Measurements from ENCODE around the gene KCNAB3.

KCNAB3 gene

GRCh38 chr17:7940743-7941142 is 11.1 kb upstream of the KCNAB3 start:
- no peak for DNase-seq (ENCODE audit: low spot score)

GRCh38 chr17:7940034-7940433 is 10.4 kb upstream of the KCNAB3 start:
- DNase-seq (ENCODE audit: low spot score), result no peak

GRCh38 chr17:7935859-7936258 is 6.2 kb upstream of the KCNAB3 start:
- DNase-seq (ENCODE audit: low spot score), result no peak

GRCh38 chr17:7932949-7933348 is 3.3 kb upstream of the KCNAB3 start:
- peak; percentile 28 for DNase-seq (ENCODE audit: low spot score)

- DNase-seq (ENCODE audit: low spot score), result peak; percentile 10
Measured at GRCh38 chr17:7932483-7932891, 2.8 kb upstream of the KCNAB3 start.

- DNase-seq (ENCODE audit: low spot score), result peak; percentile 100
Measured at GRCh38 chr17:7931709-7932482, 2.2 kb upstream of the KCNAB3 start, which contains the start of the genes CNTROB and TRAPPC1. Gene CNTROB, plus strand, starts transcription at chr17:7932206. Its CDS starts 874 bp downstream, at chr17:7933080. Gene TRAPPC1, minus strand, starts transcription at chr17:7931946. Its CDS starts 117 bp downstream, at chr17:7931829.

GRCh38 chr17:7930841-7931631 is 1.4 kb upstream of the KCNAB3 start:
- no peak for DNase-seq (ENCODE audit: low spot score)

GRCh38 chr17:7927596-7927995 is 2.1 kb downstream of the KCNAB3 start:
- no peak for DNase-seq (ENCODE audit: low spot score)

GRCh38 chr17:7922845-7923628 is 6.6 kb downstream of the KCNAB3 start:
- DNase-seq (ENCODE audit: low spot score), result peak; percentile 86

GRCh38 chr17:7922269-7922844 is 7.3 kb downstream of the KCNAB3 start:
- no peak for DNase-seq (ENCODE audit: low spot score)

GRCh38 chr17:7916808-7917207 is 12.8 kb downstream of the KCNAB3 start:
- no peak for DNase-seq (ENCODE audit: low spot score)

- no peak for DNase-seq (ENCODE audit: low spot score)
Measured at GRCh38 chr17:7916385-7916682, 13.3 kb downstream of the KCNAB3 start.

GRCh38 chr17:7915611-7916384 is 13.9 kb downstream of the KCNAB3 start, which contains the start of gene RNF227:
Gene RNF227, minus strand, starts transcription at chr17:7916289. Its CDS starts 94 bp downstream, at chr17:7916195.
- peak; percentile 85 for DNase-seq (ENCODE audit: low spot score)

GRCh38 chr17:7915179-7915610 is 14.5 kb downstream of the KCNAB3 start:
- no peak for DNase-seq (ENCODE audit: low spot score)

GRCh38 chr17:7912927-7913524 is 16.6 kb downstream of the KCNAB3 start:
- DNase-seq (ENCODE audit: low spot score), result peak; percentile 81

GRCh38 chr17:7911116-7911515 is 18.5 kb downstream of the KCNAB3 start:
- DNase-seq (ENCODE audit: low spot score), result no peak

- DNase-seq (ENCODE audit: low spot score), result no peak
Measured at GRCh38 chr17:7910711-7911110, 18.9 kb downstream of the KCNAB3 start.

- DNase-seq (ENCODE audit: low spot score), result no peak
Measured at GRCh38 chr17:7910281-7910680, 19.4 kb downstream of the KCNAB3 start.

- no peak for DNase-seq (ENCODE audit: low spot score)
Measured at GRCh38 chr17:7909089-7909488, 20.6 kb downstream of the KCNAB3 start.

Data from CD4-positive, alpha-beta T cell treated with Interleukin-2 at 100 ng/mL for 4 hours (primary cell).